Activated naive CD8-positive, alpha-beta T cell (primary cell): ENCODE data around the gene FITM1.

Source experiments
- H3K27ac Mint-ChIP-seq: one replicate; pipeline ENCODE4 v1.8.0; 2021; ENCODE audit warnings: mixed read lengths
- H3K27me3 Mint-ChIP-seq: one replicate; pipeline ENCODE4 v1.8.0; 2021; ENCODE audit warnings: mixed read lengths
- H3K36me3 Mint-ChIP-seq: one replicate; pipeline ENCODE4 v1.8.0; 2021; ENCODE audit warnings: mixed read lengths
- H3K4me1 Mint-ChIP-seq: one replicate; pipeline ENCODE4 v1.8.0; 2021; ENCODE audit warnings: low read depth, mixed read lengths
- H3K4me3 Mint-ChIP-seq: one replicate; pipeline ENCODE4 v1.8.0; 2021; ENCODE audit warnings: mild to moderate bottlenecking, mixed read lengths
- H3K9me3 Mint-ChIP-seq: one replicate; pipeline ENCODE4 v1.8.0; 2021; ENCODE audit warnings: low read depth, mixed read lengths

Gene FITM1

DNA sequence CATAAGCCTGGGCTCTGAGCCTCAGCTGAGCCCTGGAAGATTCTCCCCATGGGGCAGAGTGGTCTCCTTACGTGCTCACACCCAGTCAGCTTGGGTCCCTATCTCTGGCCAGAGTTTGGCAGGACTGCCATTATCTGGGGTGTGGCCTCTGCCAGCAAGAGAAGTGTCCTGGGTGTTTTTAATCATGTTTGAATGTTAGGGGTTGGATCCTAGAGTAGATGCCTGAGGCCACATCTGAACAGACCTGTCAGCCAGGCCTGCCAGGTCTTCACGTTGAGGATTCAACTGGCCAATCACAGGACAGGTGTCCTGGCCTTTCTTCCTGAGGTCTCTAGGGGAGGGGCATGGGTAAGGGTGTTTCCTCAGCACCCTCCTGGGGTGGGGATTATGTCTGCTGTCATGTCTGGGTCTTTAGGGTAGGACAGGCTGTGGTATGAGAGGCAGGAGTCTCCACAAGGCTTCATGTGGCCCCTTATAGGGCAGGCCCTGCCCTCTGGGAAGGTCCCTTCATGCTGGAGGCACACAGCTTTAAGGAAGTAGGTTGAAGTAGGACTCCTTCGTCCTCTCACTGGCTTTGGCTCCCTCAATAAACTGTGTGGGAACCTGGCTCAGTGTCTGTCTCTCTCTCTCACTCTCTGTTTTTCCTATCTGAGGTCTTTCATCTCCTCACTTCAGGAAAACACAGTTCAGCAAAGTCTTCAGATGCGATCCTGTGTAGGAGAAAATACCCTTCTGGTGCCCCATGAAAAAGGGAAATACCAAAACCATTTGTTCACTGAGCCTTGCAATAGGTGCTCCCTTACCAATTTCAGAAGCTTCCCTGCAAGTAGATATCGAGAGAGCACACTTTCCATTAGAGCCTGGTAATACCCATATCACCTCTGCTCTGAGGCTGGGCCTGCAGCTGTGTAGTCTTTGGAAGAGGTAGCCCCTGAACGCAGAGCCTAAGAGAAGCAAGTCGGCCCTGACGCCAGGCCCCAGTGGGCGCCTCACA, 6.7 kb upstream of the FITM1 start:
- Mint-ChIP-seq H3K9me3 (no peaks in the 10 kb centered on the region), H3K27ac (peak overlapping the region; percentile 11), H3K4me1 (peaks cover 2% of the 10 kb centered on the region), H3K4me3 (no peak overlapping the region), H3K36me3 (no peaks in the 10 kb centered on the region), H3K27me3 (no peaks in the 10 kb centered on the region)

GRCh38 chr14:24126939-24127338, 3.5 kb upstream of the FITM1 start:
- H3K4me1 Mint-ChIP-seq = peaks cover 10% of the 10 kb centered on the region
- H3K36me3 Mint-ChIP-seq = no peaks in the 10 kb centered on the region
- H3K4me3 Mint-ChIP-seq = no peak overlapping the region
- no peak overlapping the region for H3K27ac Mint-ChIP-seq
- no peaks in the 10 kb centered on the region for H3K9me3 Mint-ChIP-seq
- H3K27me3 Mint-ChIP-seq = no peaks in the 10 kb centered on the region

DNA sequence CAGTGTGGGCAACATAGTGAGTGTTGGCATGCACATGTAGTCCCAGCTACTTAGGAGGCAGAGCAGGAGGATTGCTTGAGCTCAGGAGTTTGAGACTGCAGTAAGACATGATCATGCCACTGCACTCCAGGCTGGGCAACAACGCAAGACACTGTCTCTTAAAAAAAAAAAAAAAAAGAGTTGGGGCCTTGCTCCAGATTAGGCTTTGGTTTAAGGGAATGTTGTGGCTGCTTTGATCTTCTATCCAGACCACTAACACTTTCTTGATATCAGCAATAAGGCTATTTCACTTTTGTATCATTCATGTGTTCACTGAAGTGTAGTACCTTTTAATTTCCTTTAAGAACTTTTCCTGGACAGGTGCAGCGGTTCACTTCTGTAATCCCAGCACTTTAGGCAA, 2.8 kb upstream of the FITM1 start:
- H3K36me3 Mint-ChIP-seq = no peaks in the 10 kb centered on the region
- no peak overlapping the region for H3K27ac Mint-ChIP-seq
- no peaks in the 10 kb centered on the region for H3K27me3 Mint-ChIP-seq
- H3K4me3 Mint-ChIP-seq = no peak overlapping the region
- peaks cover 15% of the 10 kb centered on the region for H3K4me1 Mint-ChIP-seq
- no peaks in the 10 kb centered on the region for H3K9me3 Mint-ChIP-seq

DNA sequence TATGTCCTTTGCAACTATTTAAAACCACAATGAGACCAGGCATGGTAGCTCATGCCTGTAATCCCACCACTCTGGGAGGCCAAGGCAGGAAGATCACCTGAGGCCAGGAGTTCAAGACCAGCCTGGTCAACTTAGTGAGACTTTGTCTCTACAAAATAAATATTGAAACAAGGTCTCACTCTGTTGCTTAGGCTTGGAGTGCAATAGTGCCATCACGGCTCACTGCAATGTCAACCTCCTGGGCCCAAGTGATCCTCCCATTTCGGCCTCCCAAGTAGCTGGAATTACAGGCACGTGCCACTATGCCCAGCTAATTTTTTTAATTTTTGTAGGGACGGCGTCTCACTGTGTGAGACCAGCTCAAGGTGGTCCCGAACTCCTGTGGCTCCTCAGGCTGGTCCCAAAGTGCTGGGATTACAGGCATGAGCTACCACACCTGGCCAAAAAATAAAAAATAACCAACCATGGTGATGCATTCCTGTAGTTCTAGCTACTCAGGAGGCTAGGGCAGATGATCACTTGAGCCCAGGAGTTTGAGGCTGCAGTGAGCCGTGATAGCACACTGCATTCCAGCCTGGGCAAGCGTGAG, 955 bp upstream of the FITM1 start:
- no peaks in the 10 kb centered on the region for H3K36me3 Mint-ChIP-seq
- H3K4me1 Mint-ChIP-seq = peaks cover 22% of the 10 kb centered on the region
- H3K4me3 Mint-ChIP-seq = no peak overlapping the region
- no peaks in the 10 kb centered on the region for H3K27me3 Mint-ChIP-seq
- no peaks in the 10 kb centered on the region for H3K9me3 Mint-ChIP-seq
- no peak overlapping the region for H3K27ac Mint-ChIP-seq

DNA sequence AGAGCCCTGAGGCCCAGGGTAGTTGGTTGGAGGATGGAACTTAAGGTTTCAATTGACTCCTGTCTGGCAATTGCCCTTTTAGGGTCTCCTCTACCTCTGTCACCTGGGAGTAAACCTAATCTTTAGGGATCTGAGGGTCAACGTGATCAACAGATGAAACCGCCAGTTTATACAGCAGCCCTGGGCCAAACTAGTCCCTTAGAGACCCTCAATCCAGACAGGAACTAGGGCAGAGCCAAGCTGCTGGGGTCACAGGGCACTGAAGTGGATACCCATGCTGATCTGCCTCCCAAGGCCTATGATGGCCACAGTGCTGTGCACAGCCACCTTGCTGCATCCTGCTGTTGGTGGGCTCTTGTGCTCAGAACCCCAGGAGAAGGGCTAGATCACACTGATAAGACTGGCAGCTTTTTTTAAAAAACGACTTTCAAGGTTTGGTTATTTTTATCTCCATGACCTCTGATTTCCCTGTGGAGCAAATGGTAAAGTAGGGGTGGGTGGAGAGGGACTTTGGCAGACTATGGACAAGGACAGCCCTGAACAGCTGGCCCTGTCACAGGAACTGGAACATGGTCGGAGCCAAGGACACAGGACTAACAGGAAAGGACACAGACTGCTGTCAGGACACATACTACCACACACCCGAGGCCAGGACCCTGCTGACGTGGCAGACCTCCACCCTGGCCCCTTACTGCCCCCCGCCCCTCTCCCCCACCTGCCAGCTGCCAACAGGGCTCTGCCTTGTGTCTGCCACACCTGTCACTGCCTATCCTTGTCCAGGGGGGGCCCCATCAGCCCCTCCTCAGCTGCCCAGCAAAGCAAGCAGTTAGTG, 474 bp downstream of the FITM1 start:
- no peaks in the 10 kb centered on the region for H3K36me3 Mint-ChIP-seq
- peak overlapping the region; percentile 80 for H3K27ac Mint-ChIP-seq
- no peaks in the 10 kb centered on the region for H3K9me3 Mint-ChIP-seq
- H3K4me1 Mint-ChIP-seq = peaks cover 28% of the 10 kb centered on the region
- no peak overlapping the region for H3K4me3 Mint-ChIP-seq
- H3K27me3 Mint-ChIP-seq = no peaks in the 10 kb centered on the region

DNA sequence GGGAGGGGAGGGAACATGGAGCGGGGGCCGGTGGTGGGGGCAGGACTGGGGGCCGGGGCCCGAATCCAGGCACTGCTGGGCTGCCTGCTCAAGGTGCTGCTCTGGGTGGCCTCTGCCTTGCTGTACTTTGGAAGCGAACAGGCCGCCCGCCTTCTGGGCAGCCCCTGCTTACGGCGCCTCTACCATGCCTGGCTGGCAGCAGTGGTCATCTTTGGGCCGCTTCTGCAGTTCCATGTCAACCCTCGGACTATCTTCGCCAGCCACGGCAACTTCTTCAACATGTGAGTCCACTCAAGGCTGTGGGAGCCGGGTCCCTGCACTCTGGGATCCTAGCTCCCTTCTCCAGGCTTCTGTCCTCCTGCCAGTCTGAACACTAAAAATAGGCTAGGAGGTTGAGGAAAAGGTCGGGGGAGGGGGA, 1.1 kb downstream of the FITM1 start:
- Mint-ChIP-seq H3K36me3 (no peaks in the 10 kb centered on the region), H3K27me3 (no peaks in the 10 kb centered on the region), H3K4me1 (peaks cover 29% of the 10 kb centered on the region), H3K4me3 (no peak overlapping the region), H3K9me3 (no peaks in the 10 kb centered on the region), H3K27ac (peak overlapping the region; percentile 89)

DNA sequence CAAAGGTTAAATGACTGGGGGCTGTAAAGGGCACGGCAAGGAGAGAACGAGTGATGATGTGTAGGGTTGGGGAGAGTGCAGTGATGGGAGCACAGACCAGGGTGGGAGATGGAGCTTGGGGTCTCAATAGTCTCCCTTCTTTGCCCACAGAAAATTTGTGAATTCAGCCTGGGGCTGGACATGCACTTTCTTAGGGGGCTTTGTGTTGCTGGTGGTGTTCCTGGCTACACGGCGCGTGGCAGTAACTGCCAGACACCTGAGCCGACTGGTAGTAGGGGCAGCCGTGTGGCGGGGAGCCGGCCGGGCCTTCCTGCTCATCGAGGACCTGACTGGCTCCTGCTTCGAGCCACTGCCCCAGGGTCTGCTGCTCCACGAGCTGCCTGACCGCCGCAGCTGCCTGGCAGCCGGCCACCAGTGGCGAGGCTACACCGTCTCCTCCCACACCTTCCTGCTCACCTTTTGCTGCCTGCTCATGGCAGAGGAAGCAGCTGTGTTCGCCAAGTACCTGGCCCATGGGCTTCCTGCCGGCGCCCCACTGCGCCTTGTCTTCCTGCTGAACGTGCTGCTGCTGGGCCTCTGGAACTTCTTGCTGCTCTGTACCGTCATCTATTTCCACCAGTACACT, 1.7 kb downstream of the FITM1 start:
- Mint-ChIP-seq H3K4me1 (peaks cover 35% of the 10 kb centered on the region), H3K27ac (peak overlapping the region; percentile 89), H3K4me3 (peak overlapping the region; percentile 42), H3K9me3 (no peaks in the 10 kb centered on the region), H3K27me3 (no peaks in the 10 kb centered on the region), H3K36me3 (peaks cover 5% of the 10 kb centered on the region)

DNA sequence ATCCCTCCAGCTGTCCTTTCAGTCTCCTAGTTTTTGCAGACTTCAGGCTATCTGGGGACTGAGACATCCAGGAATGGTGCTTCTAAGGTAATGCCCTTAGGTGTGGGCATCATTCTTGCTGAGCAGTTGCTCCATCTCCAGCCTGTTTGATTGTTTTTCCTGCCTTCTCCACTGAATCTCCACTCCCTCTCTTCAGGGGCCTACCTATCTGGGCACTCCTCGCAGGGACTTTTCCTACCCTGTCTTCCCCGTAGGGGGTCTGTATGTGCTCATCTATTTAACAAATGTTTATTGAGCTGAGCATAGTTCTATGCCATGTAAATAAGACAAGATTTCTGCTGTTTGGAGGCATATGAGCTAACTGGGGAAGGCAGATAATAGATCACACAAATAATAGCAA, 2.5 kb downstream of the FITM1 start:
- Mint-ChIP-seq H3K27me3 (no peaks in the 10 kb centered on the region), H3K4me3 (peak overlapping the region; percentile 42)

GRCh38 chr14:24133735-24134134, 3.3 kb downstream of the FITM1 start:
- Mint-ChIP-seq H3K36me3 (peaks cover 9% of the 10 kb centered on the region), H3K4me1 (peaks cover 45% of the 10 kb centered on the region), H3K27me3 (no peaks in the 10 kb centered on the region), H3K27ac (no peak overlapping the region), H3K9me3 (no peaks in the 10 kb centered on the region), H3K4me3 (no peak overlapping the region)

More for the DNA sequence above, 2.5 kb downstream of the FITM1 start:
- Mint-ChIP-seq H3K27ac (peak overlapping the region; percentile 89), H3K9me3 (no peaks in the 10 kb centered on the region), H3K4me1 (peaks cover 38% of the 10 kb centered on the region), H3K36me3 (peaks cover 6% of the 10 kb centered on the region)

GRCh38 chr14:24135584-24135833, 5.0 kb downstream of the FITM1 start:
- Mint-ChIP-seq H3K4me3 (peak overlapping the region; percentile 96), H3K9me3 (no peaks in the 10 kb centered on the region), H3K27me3 (no peaks in the 10 kb centered on the region), H3K36me3 (peaks cover 9% of the 10 kb centered on the region), H3K4me1 (peaks cover 59% of the 10 kb centered on the region), H3K27ac (peak overlapping the region; percentile 91)

- H3K4me1 Mint-ChIP-seq = peaks cover 59% of the 10 kb centered on the region
- peaks cover 9% of the 10 kb centered on the region for H3K36me3 Mint-ChIP-seq
- H3K27me3 Mint-ChIP-seq = no peaks in the 10 kb centered on the region
These were observed 5.6 kb downstream of the FITM1 start, which contains the start of gene PSME1 for GRCh38 chr14:24135834-24136683. Gene PSME1, plus strand, starts transcription at chr14:24136194. Its CDS starts 69 bp downstream, at chr14:24136263.

GRCh38 chr14:24136684-24137528, 6.4 kb downstream of the FITM1 start:
- peaks cover 58% of the 10 kb centered on the region for H3K4me1 Mint-ChIP-seq
- peak overlapping the region; percentile 93 for H3K27ac Mint-ChIP-seq
- H3K27me3 Mint-ChIP-seq = no peaks in the 10 kb centered on the region
- H3K9me3 Mint-ChIP-seq = no peaks in the 10 kb centered on the region
- H3K4me3 Mint-ChIP-seq = peak overlapping the region; percentile 91
- peaks cover 9% of the 10 kb centered on the region for H3K36me3 Mint-ChIP-seq

More at GRCh38 chr14:24135834-24136683, 5.6 kb downstream of the FITM1 start, which contains the start of gene PSME1:
- H3K27ac Mint-ChIP-seq = peak within 1 kb of the TSS; percentile 93
- peak within 1 kb of the TSS; percentile 96 for H3K4me3 Mint-ChIP-seq
- no peaks in the 10 kb centered on the region for H3K9me3 Mint-ChIP-seq
